ENCODE measurements around the gene HSD17B3. TPM values are rescaled to one million over a fixed set of nuclear protein-coding genes. Genes with fewer than 3 reads are reported as not detected.

Gene HSD17B3
- total and polyA plus RNA-seq, 7 experiments from 2014 or later, result 0.34 to 2.6 (median 1.8) TPM; not detected in 4

- ChIA-PET POLR2A (no interaction called here), CTCF (interaction anchor here (0.6 to 1.6 kb wide), 13 partner anchors 8 to 1533 kb away, joined by 3 to 6 read pairs (median 3); no protein-coding TSS in a partner anchor)
- peak overlapping the region; percentile 17 for H3K4me3 ChIP-seq (ENCODE audit: low read length)
- peaks cover 0 to 11% of the 10 kb centered on the region in 2 donors for H3K4me1 ChIP-seq (ENCODE audit: control insufficient read depth in 2 of 2, insufficient read depth in 2 of 2, low read length in 2 of 2)
- intact Hi-C loops (cut with micrococcal nuclease), result loop anchor here (1.0 to 10.0 kb wide), 16 partner anchors 196 to 1549 kb away; partner anchors contain the start of gene ERCC6L2 (in 1 of the 2)
- peaks cover 0 to 3% (median 0%) of the 10 kb centered on the region in 11 donors for H3K9me3 Mint-ChIP-seq
- peaks cover 0 to 22% (median 11%) of the 10 kb centered on the region in 7 donors for H3K4me1 Mint-ChIP-seq
- no peaks in the 10 kb centered on the region for H3K9me3 ChIP-seq (ENCODE audit: control insufficient read depth in 2 of 3, low read length in 3 of 3)
- no peaks in the 10 kb centered on the region for H3K36me3 Mint-ChIP-seq
- peaks cover 17 to 56% (median 47%) of the 10 kb centered on the region in 5 donors for H3K27me3 Mint-ChIP-seq
- ATAC-seq (peak; percentile 93), DNase-seq (peak; percentile 40 to 86 (median 73))
- peak overlapping the region; percentile 65 to 89 (median 77) for H3K4me3 Mint-ChIP-seq
- H3K36me3 ChIP-seq (ENCODE audit: control insufficient read depth in 2 of 3, insufficient read depth in 3 of 3, low read length in 3 of 3), result no peaks in the 10 kb centered on the region
- peaks cover 0 to 3% of the 10 kb centered on the region in 2 donors for H3K27me3 ChIP-seq (ENCODE audit: control insufficient read depth in 2 of 2, insufficient read depth in 2 of 2, low read length in 2 of 2)
- no peak overlapping the region for H3K27ac ChIP-seq (ENCODE audit: low read depth, low read length)
- peak overlapping the region in 6 of 9 donors; percentile 6 to 78 (median 56) for H3K27ac Mint-ChIP-seq
Observed at GRCh38 chr9:96217754-96218693, 84.0 kb downstream of the HSD17B3 start.

- intact Hi-C loops (cut with micrococcal nuclease), result loop anchor here (5.0 to 10.0 kb wide), 8 partner anchors 195 to 1535 kb away; no protein-coding TSS in a partner anchor
- ATAC-seq (no peak), DNase-seq (no peak)
- no peak overlapping the region for H3K4me3 ChIP-seq (ENCODE audit: low read length)
- no peaks in the 10 kb centered on the region for H3K36me3 ChIP-seq (ENCODE audit: control insufficient read depth in 2 of 3, insufficient read depth in 3 of 3, low read length in 3 of 3)
- no peaks in the 10 kb centered on the region for H3K36me3 Mint-ChIP-seq
- H3K27ac Mint-ChIP-seq, result no peak overlapping the region
- peaks cover 0 to 22% (median 11%) of the 10 kb centered on the region in 7 donors for H3K4me1 Mint-ChIP-seq
- peaks cover 0 to 3% (median 0%) of the 10 kb centered on the region in 11 donors for H3K9me3 Mint-ChIP-seq
- H3K27ac ChIP-seq (ENCODE audit: low read depth, low read length), result no peak overlapping the region
- no peaks in the 10 kb centered on the region for H3K9me3 ChIP-seq (ENCODE audit: control insufficient read depth in 2 of 3, low read length in 3 of 3)
- POLR2A ChIA-PET, result no interaction called here
- H3K27me3 ChIP-seq (ENCODE audit: control insufficient read depth in 2 of 2, insufficient read depth in 2 of 2, low read length in 2 of 2), result peaks cover 0 to under 1% of the 10 kb centered on the region in 2 donors
- H3K27me3 Mint-ChIP-seq, result peaks cover 10 to 58% (median 44%) of the 10 kb centered on the region in 5 donors
- CTCF ChIA-PET, result interaction anchor here (0.6 to 1.6 kb wide), 14 partner anchors 36 to 1353 kb away, joined by 3 to 6 read pairs (median 3); no protein-coding TSS in a partner anchor
- peak overlapping the region in 6 of 10 donors; percentile 20 to 88 (median 63) for H3K4me3 Mint-ChIP-seq
- H3K4me1 ChIP-seq (ENCODE audit: control insufficient read depth in 2 of 2, insufficient read depth in 2 of 2, low read length in 2 of 2), result peaks cover 0 to 11% of the 10 kb centered on the region in 2 donors
Observed at GRCh38 chr9:96217294-96217707, 84.7 kb downstream of the HSD17B3 start.

GRCh38 chr9:96216583-96216982 is 85.4 kb downstream of the HSD17B3 start:
- ATAC-seq, result no peak
- ChIA-PET POLR2A (no interaction called here), CTCF (interaction anchor here (0.6 to 1.2 kb wide), 5 partner anchors 37 to 834 kb away, joined by 3 read pairs; no protein-coding TSS in a partner anchor)
- Histone ChIP-seq H3K27ac (ENCODE audit: low read depth, low read length) (no peak overlapping the region), H3K4me3 (ENCODE audit: low read length) (no peak overlapping the region), H3K36me3 (ENCODE audit: control insufficient read depth in 2 of 3, insufficient read depth in 3 of 3, low read length in 3 of 3) (no peaks in the 10 kb centered on the region), H3K9me3 (ENCODE audit: control insufficient read depth in 2 of 3, low read length in 3 of 3) (no peaks in the 10 kb centered on the region), H3K27me3 (ENCODE audit: control insufficient read depth in 2 of 2, insufficient read depth in 2 of 2, low read length in 2 of 2) (no peaks in the 10 kb centered on the region), H3K4me1 (ENCODE audit: control insufficient read depth in 2 of 2, insufficient read depth in 2 of 2, low read length in 2 of 2) (peaks cover 0 to 11% of the 10 kb centered on the region in 2 donors)
- peak overlapping the region in 2 of 10 donors; percentile 11 to 16 for H3K4me3 Mint-ChIP-seq
- intact Hi-C loops (cut with micrococcal nuclease), result loop anchor here (5.0 to 10.0 kb wide), 8 partner anchors 194 to 1534 kb away; no protein-coding TSS in a partner anchor
- H3K36me3 Mint-ChIP-seq, result no peaks in the 10 kb centered on the region
- no peak for DNase-seq
- H3K27ac Mint-ChIP-seq, result no peak overlapping the region
- peaks cover 6 to 51% (median 37%) of the 10 kb centered on the region in 5 donors for H3K27me3 Mint-ChIP-seq
- H3K9me3 Mint-ChIP-seq, result no peaks in the 10 kb centered on the region
- peaks cover 0 to 22% (median 11%) of the 10 kb centered on the region in 7 donors for H3K4me1 Mint-ChIP-seq

GRCh38 chr9:96215841-96216240 is 86.1 kb downstream of the HSD17B3 start:
- H3K4me3 Mint-ChIP-seq, result no peak overlapping the region
- H3K36me3 ChIP-seq (ENCODE audit: control insufficient read depth in 2 of 3, insufficient read depth in 3 of 3, low read length in 3 of 3), result no peaks in the 10 kb centered on the region
- peaks cover 0 to 11% of the 10 kb centered on the region in 2 donors for H3K4me1 ChIP-seq (ENCODE audit: control insufficient read depth in 2 of 2, insufficient read depth in 2 of 2, low read length in 2 of 2)
- no peak overlapping the region for H3K4me3 ChIP-seq (ENCODE audit: low read length)
- H3K27me3 Mint-ChIP-seq, result peaks cover 6 to 57% (median 31%) of the 10 kb centered on the region in 5 donors
- H3K9me3 ChIP-seq (ENCODE audit: control insufficient read depth in 2 of 3, low read length in 3 of 3), result no peaks in the 10 kb centered on the region
- ATAC-seq, result no peak
- intact Hi-C loops (cut with micrococcal nuclease), result loop anchor here (5.0 to 10.0 kb wide), 8 partner anchors 194 to 1534 kb away; no protein-coding TSS in a partner anchor
- DNase-seq, result no peak
- no peaks in the 10 kb centered on the region for H3K27me3 ChIP-seq (ENCODE audit: control insufficient read depth in 2 of 2, insufficient read depth in 2 of 2, low read length in 2 of 2)
- no peaks in the 10 kb centered on the region for H3K36me3 Mint-ChIP-seq
- H3K9me3 Mint-ChIP-seq, result no peaks in the 10 kb centered on the region
- H3K27ac ChIP-seq (ENCODE audit: low read depth, low read length), result no peak overlapping the region
- peaks cover 0 to 22% (median 11%) of the 10 kb centered on the region in 7 donors for H3K4me1 Mint-ChIP-seq
- ChIA-PET POLR2A (no interaction called here), CTCF (interaction anchor here (0.8 kb wide), 1 partner anchor 950 kb away, joined by 4 read pairs; no protein-coding TSS in a partner anchor)
- no peak overlapping the region for H3K27ac Mint-ChIP-seq

- ChIA-PET POLR2A (no interaction called here), CTCF (interaction anchor here (0.5 kb wide), 1 partner anchor 926 kb away, joined by 3 read pairs; no protein-coding TSS in a partner anchor)
- no peaks in the 10 kb centered on the region for H3K36me3 Mint-ChIP-seq
- H3K27ac Mint-ChIP-seq, result no peak overlapping the region
- H3K4me3 Mint-ChIP-seq, result no peak overlapping the region
- H3K27me3 Mint-ChIP-seq, result peaks cover 6 to 61% (median 26%) of the 10 kb centered on the region in 5 donors
- intact Hi-C loops (cut with micrococcal nuclease), result loop anchor here (5.0 to 10.0 kb wide), 8 partner anchors 192 to 1532 kb away; no protein-coding TSS in a partner anchor
- peaks cover 5 to 17% (median 11%) of the 10 kb centered on the region in 7 donors for H3K4me1 Mint-ChIP-seq
- ATAC-seq (no peak), DNase-seq (no peak)
- H3K4me1 ChIP-seq (ENCODE audit: control insufficient read depth in 2 of 2, insufficient read depth in 2 of 2, low read length in 2 of 2), result peaks cover 0 to 11% of the 10 kb centered on the region in 2 donors
- peaks cover 0 to 1% (median 0%) of the 10 kb centered on the region in 11 donors for H3K9me3 Mint-ChIP-seq
- no peak overlapping the region for H3K4me3 ChIP-seq (ENCODE audit: low read length)
- no peaks in the 10 kb centered on the region for H3K9me3 ChIP-seq (ENCODE audit: control insufficient read depth in 2 of 3, low read length in 3 of 3)
- no peaks in the 10 kb centered on the region for H3K27me3 ChIP-seq (ENCODE audit: control insufficient read depth in 2 of 2, insufficient read depth in 2 of 2, low read length in 2 of 2)
- no peaks in the 10 kb centered on the region for H3K36me3 ChIP-seq (ENCODE audit: control insufficient read depth in 2 of 3, insufficient read depth in 3 of 3, low read length in 3 of 3)
- no peak overlapping the region for H3K27ac ChIP-seq (ENCODE audit: low read depth, low read length)
Observed at GRCh38 chr9:96214635-96215034, 87.3 kb downstream of the HSD17B3 start.

Measured in naive thymus-derived CD4-positive, alpha-beta T cell (primary cell).